HFF-Myc (cell line): Measurements from ENCODE around the gene RPRD2.
A peak's percentile ranks its signal among the peaks of the same experiment; 100 is the strongest.

ENCODE experiments used
- DNase-seq: peaks from one replicate; pipeline ENCODE4 v3.0.0-alpha.2; 2011; ENCODE audit warnings: low read depth; ENCODE audit errors: extremely low read depth
- H3K4me3 ChIP-seq: replicated peaks from 2 replicates; pipeline ENCODE4 v1.5.1; 2011; ENCODE audit warnings: low read depth, mild to moderate bottlenecking, control low read depth, low read length
- CTCF ChIP-seq: IDR thresholded peaks from 2 replicates; pipeline ENCODE4 v1.5.1; 2012; ENCODE audit warnings: mild to moderate bottlenecking, low read depth, low read length, control low read depth; ENCODE audit errors: missing control alignments

The RPRD2 gene

GRCh38 chr1:150486966-150487762, 123.2 kb downstream of the RPRD2 start, which contains the start of gene TARS2:
TSS of gene TARS2 (plus strand) at chr1:150487419. CDS start at chr1:150487451, 32 bp downstream.
- no peak for TF ChIP-seq CTCF
- peak within 1 kb of the TSS; percentile 68 for H3K4me3 ChIP-seq
- peak; percentile 98 for DNase-seq

GRCh38 chr1:150487763-150488115, 123.8 kb downstream of the RPRD2 start:
- TF ChIP-seq CTCF = no peak
- DNase-seq = no peak
- H3K4me3 ChIP-seq = peak overlapping the region; percentile 68

GRCh38 chr1:150493175-150493574, 129.2 kb downstream of the RPRD2 start:
- TF ChIP-seq CTCF = no peak
- H3K4me3 ChIP-seq = no peak overlapping the region
- DNase-seq = no peak

GRCh38 chr1:150498342-150498741, 134.4 kb downstream of the RPRD2 start:
- no peak for DNase-seq
- H3K4me3 ChIP-seq = no peak overlapping the region
- TF ChIP-seq CTCF = no peak

- DNase-seq = no peak
- no peak overlapping the region for H3K4me3 ChIP-seq
- TF ChIP-seq CTCF = no peak
Observed at GRCh38 chr1:150505431-150505830, 141.5 kb downstream of the RPRD2 start.

GRCh38 chr1:150507912-150508864, 144.2 kb downstream of the RPRD2 start, which contains the start of gene ECM1:
TSS of gene ECM1 (plus strand) at chr1:150508109. CDS start at chr1:150508210, 101 bp downstream.
- peak; percentile 67 for DNase-seq
- peak within 1 kb of the TSS; percentile 32 for H3K4me3 ChIP-seq
- TF ChIP-seq CTCF = no peak
